Measurements from ENCODE around the gene HS3ST1.

DNA sequence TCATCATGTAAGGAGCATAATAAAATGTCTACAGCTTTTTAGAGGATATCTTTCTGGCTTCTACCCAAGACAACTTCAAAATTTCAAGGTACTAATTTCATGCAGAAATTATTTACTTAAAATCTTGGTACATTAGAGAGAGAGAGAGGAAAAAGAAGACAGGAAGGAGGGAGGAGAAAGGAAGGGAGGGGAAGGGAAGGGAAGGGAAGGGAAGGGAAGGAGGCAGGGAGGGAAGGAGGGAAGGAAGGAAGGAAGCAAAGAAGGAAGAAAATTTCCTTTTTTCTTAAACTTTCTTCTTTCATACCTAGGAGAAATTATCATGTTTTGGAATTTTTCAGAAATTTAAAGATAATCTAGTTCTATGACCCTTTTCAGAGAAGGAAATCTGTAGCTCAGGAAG lies 61.8 kb downstream of the HS3ST1 start:
- TF ChIP-seq POLR2A (IDR thresholded peaks at IDR 0.05), result no peak
- TF ChIP-seq, protein P1, sequence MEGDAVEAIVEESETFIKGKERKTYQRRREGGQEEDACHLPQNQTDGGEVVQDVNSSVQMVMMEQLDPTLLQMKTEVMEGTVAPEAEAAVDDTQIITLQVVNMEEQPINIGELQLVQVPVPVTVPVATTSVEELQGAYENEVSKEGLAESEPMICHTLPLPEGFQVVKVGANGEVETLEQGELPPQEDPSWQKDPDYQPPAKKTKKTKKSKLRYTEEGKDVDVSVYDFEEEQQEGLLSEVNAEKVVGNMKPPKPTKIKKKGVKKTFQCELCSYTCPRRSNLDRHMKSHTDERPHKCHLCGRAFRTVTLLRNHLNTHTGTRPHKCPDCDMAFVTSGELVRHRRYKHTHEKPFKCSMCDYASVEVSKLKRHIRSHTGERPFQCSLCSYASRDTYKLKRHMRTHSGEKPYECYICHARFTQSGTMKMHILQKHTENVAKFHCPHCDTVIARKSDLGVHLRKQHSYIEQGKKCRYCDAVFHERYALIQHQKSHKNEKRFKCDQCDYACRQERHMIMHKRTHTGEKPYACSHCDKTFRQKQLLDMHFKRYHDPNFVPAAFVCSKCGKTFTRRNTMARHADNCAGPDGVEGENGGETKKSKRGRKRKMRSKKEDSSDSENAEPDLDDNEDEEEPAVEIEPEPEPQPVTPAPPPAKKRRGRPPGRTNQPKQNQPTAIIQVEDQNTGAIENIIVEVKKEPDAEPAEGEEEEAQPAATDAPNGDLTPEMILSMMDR (IDR thresholded peaks at IDR 0.05), result no peak

Data from suprapubic skin (tissue), 3 donors.